ENCODE results near the gene MIB2.

Gene MIB2

GRCh38 chr1:1598720-1599029, 16.6 kb upstream of the MIB2 start:
- DNase-seq (ENCODE audit: low read depth), result peak; percentile 4
- TF ChIP-seq POLR2A (IDR thresholded peaks at IDR 0.05; ENCODE audit: extremely low read depth, insufficient read length), result no peak
- TF ChIP-seq, protein P1, sequence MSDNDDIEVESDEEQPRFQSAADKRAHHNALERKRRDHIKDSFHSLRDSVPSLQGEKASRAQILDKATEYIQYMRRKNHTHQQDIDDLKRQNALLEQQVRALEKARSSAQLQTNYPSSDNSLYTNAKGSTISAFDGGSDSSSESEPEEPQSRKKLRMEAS (IDR thresholded peaks at IDR 0.05; ENCODE audit: low read depth, low read length), result no peak
- TF ChIP-seq, protein P2, sequence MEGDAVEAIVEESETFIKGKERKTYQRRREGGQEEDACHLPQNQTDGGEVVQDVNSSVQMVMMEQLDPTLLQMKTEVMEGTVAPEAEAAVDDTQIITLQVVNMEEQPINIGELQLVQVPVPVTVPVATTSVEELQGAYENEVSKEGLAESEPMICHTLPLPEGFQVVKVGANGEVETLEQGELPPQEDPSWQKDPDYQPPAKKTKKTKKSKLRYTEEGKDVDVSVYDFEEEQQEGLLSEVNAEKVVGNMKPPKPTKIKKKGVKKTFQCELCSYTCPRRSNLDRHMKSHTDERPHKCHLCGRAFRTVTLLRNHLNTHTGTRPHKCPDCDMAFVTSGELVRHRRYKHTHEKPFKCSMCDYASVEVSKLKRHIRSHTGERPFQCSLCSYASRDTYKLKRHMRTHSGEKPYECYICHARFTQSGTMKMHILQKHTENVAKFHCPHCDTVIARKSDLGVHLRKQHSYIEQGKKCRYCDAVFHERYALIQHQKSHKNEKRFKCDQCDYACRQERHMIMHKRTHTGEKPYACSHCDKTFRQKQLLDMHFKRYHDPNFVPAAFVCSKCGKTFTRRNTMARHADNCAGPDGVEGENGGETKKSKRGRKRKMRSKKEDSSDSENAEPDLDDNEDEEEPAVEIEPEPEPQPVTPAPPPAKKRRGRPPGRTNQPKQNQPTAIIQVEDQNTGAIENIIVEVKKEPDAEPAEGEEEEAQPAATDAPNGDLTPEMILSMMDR (IDR thresholded peaks at IDR 0.05; ENCODE audit: low read depth, low read length), result no peak
- no peak for TF ChIP-seq MYC (IDR thresholded peaks at IDR 0.05; ENCODE audit: low read depth, low read length)
- H3K4me3 ChIP-seq (ENCODE audit: low read depth, low read length), result no peak overlapping the region

- peak; percentile 67 for DNase-seq (ENCODE audit: low read depth)
- no peak overlapping the region for H3K4me3 ChIP-seq (ENCODE audit: low read depth, low read length)
- TF ChIP-seq, protein P2 (IDR thresholded peaks at IDR 0.05; ENCODE audit: low read depth, low read length), result no peak
- no peak for TF ChIP-seq POLR2A (IDR thresholded peaks at IDR 0.05; ENCODE audit: extremely low read depth, insufficient read length)
- peak; percentile 56 for TF ChIP-seq MYC (IDR thresholded peaks at IDR 0.05; ENCODE audit: low read depth, low read length)
- TF ChIP-seq, protein P1 (IDR thresholded peaks at IDR 0.05; ENCODE audit: low read depth, low read length), result 0 out of 2 replicates have a peak, but pooled peaks have one; percentile 36
These were observed 16.0 kb upstream of the MIB2 start for GRCh38 chr1:1599030-1599934.

DNA sequence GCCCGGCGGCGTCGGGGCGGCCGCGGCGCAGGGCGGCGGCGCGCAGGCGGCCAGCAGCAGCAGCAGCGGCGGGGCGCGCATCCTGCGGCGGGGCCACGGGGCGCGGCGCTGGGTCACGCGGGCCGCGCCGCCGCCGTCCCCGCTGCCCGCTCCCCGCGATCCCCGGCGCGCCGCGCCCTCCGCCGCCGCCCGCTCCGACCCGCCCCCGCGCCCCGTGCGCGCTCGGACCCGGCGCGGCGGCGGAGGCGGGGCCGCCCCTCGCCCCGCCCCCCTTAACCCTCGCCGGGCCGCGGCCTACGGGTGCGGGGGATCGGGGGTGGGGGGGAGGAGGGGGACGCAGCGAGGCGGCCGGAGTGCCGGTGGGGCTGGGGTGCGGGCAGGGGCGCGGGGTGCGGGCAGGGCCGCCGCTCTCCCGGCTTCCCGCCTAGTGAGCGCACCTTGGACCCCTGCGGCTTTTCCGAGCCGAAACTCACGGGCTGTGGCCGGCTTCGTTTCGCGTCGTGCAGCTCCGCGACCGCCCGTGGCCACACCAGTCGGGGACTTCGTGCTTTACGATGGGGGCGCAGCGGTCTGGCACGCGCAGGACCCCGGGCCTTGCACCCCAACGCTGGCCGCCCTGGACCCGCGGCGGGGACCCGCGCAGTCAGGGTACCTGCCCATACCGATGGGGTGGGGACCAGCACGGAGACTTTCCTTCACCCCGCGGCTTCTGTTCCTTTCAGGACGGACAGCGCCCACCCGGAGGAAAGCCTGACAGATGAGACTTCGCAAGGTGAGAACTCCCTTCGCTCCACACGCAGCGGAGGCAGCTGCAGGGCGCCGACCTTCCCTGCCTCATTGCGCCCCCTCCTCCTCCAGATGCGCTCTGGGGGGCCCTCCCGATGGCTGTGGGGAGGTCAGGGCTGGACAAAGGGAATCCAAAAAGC, 15.1 kb upstream of the MIB2 start, which contains the start of gene FNDC10:
FNDC10 (minus strand) TSS at position 201 of the 926 bp plus-strand sequence; CDS start at position 81, 120 bp downstream.
- no peak for DNase-seq (ENCODE audit: low read depth)
- TF ChIP-seq, protein P2 (IDR thresholded peaks at IDR 0.05; ENCODE audit: low read depth, low read length), result no peak
- TF ChIP-seq POLR2A (IDR thresholded peaks at IDR 0.05; ENCODE audit: extremely low read depth, insufficient read length), result no peak
- TF ChIP-seq, protein P1 (IDR thresholded peaks at IDR 0.05; ENCODE audit: low read depth, low read length), result no peak
- TF ChIP-seq MYC (IDR thresholded peaks at IDR 0.05; ENCODE audit: low read depth, low read length), result no peak
- no peak within 1 kb of the TSS for H3K4me3 ChIP-seq (ENCODE audit: low read depth, low read length)

DNA sequence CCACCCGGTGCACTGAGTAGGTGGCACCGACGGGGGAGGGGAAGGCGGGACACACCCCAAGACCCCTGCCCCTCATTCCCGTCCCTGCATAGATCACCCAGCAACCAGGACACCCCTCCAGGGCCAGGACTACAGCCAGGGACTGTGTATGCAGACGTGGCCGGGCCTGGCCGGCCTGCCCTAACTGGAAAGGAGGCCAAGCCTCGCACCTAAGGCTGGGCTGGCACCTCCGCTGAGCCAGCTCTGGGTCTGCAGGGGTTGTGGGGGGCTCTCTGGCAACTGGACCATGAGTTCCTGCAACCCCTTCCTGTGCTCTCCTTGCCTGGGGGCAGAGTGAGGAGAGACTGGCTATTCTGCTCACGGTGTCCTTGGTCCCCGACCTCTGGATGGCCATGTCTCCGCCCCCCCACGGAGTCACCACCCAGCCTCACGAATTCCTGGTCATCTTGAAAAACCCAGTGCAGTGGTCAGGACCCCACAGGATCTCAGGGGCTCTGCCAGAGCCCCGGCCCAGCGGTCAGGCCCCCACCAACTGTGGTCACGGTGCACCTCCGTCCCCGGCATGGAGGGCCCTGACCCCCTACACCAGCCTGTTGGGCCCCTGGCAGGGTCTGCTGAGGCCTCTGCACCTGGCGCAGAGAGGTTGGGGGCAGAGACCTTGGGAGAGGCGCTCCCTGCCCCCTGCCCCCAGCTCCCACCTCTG, 14.3 kb upstream of the MIB2 start:
- H3K4me3 ChIP-seq (ENCODE audit: low read depth, low read length), result no peak overlapping the region
- DNase-seq (ENCODE audit: low read depth), result no peak
- TF ChIP-seq, protein P1 (IDR thresholded peaks at IDR 0.05; ENCODE audit: low read depth, low read length), result no peak
- TF ChIP-seq, protein P2 (IDR thresholded peaks at IDR 0.05; ENCODE audit: low read depth, low read length), result no peak
- TF ChIP-seq POLR2A (IDR thresholded peaks at IDR 0.05; ENCODE audit: extremely low read depth, insufficient read length), result no peak
- no peak for TF ChIP-seq MYC (IDR thresholded peaks at IDR 0.05; ENCODE audit: low read depth, low read length)

Measured in NB4 (cell line).